Sigmoid colon (tissue), 7 donors: ENCODE data around the gene C1orf232. TPM values are rescaled to one million over a fixed set of nuclear protein-coding genes. Genes with fewer than 3 reads are reported as not detected.
A peak's percentile ranks its signal among the peaks of the same experiment; 100 is the strongest.

Source experiments
- DNase-seq: peaks from one replicate; pipeline ENCODE4 v3.0.0-alpha.2; 2019
- H3K27ac ChIP-seq, 4 donors: fragments of 200-600 bp; sonication (generic); one replicate each; pipeline ENCODE4 v1.5.1; 2016 to 2019; ENCODE audit warnings: mild to moderate bottlenecking in 1 of 4
- H3K27me3 ChIP-seq, 3 donors: fragments of 200-600 bp; sonication (generic); one replicate each; pipeline ENCODE4 v1.5.1; 2019; ENCODE audit warnings: mild to moderate bottlenecking in 1 of 3
- H3K36me3 ChIP-seq, 4 donors: fragments of 200-600 bp; sonication (generic); one replicate each; pipeline ENCODE4 v1.5.1; 2016 to 2019
- H3K4me1 ChIP-seq, 4 donors: fragments of 200-600 bp; sonication (generic); one replicate each; pipeline ENCODE4 v1.5.1; 2017 to 2019
- H3K4me3 ChIP-seq, 4 donors: fragments of 200-600 bp; sonication (generic); one replicate each; pipeline ENCODE4 v1.5.1; 2017 to 2019; ENCODE audit warnings: mild to moderate bottlenecking in 2 of 4, moderate library complexity in 1 of 4
- H3K9me3 ChIP-seq, 4 donors: fragments of 200-600 bp in 3 of 4; sonication (generic) in 3 of 4; one replicate each; pipeline versions ENCODE4 v1.5.1 to v1.6.1; 2013 to 2019
- EP300 ChIP-seq, 4 donors: sonication (generic); formaldehyde crosslinking; IDR thresholded peaks; one replicate each; pipeline ENCODE4 v1.6.1; 2017; ENCODE audit warnings: antibody characterized with exemption in 4 of 4
- POLR2A ChIP-seq, 2 donors: fragments of 450-650 bp; IDR thresholded peaks; one replicate each; pipeline ENCODE4 v1.6.1; 2016; ENCODE audit warnings: antibody characterized with exemption in 2 of 2, mild to moderate bottlenecking in 2 of 2, moderate library complexity in 2 of 2
- POLR2AphosphoS5 ChIP-seq, 4 donors: sonication (generic); formaldehyde crosslinking; IDR thresholded peaks; one replicate each; pipeline ENCODE4 v1.6.1; 2017; ENCODE audit warnings: antibody characterized with exemption in 4 of 4
- WGBS, 2 donors: extraction: QIAGEN DNeasy Blood & Tissue Kit; methylation state at CpG; one replicate each; pipeline ENCODE4 v1.1.7; 2013; 5-methylcytosine and 5-hydroxymethylcytosine counted together
- intact Hi-C: fragments of 100-400 bp; cut with DNase I; formaldehyde crosslinking; loops from one replicate; pipeline ENCODE4 v1.15.1; 2023
- polyA plus RNA-seq, 3 donors: library from polyadenylated mRNA; stranded (reverse); fragments of 200-250 nt; gene quantifications; one replicate each; pipeline ENCODE4 v1.2.3, GENCODE V29; 2013
- total RNA-seq, 4 donors: library from RNA; depleted of rRNA; stranded (reverse); fragments of >200 nt; gene quantifications; one replicate each; pipeline ENCODE4 v1.1.0, GENCODE V29; 2016
- TF ChIP-seq, protein P1 (sequence below), 4 experiments: fragments of 450-650 bp in 3 of 4; fragments of 200-600 bp in 1 of 4; IDR thresholded peaks; one replicate each; pipeline ENCODE4 v1.5.1; 2016 to 2019; ENCODE audit warnings: antibody characterized with exemption in 4 of 4, mild to moderate bottlenecking in 3 of 4, moderate library complexity in 2 of 4
- donor health status: healthy with polysubstance abuse.
- donor health status: Bipolar disorder and iron deficiency.
- donor health status: healthy.

C1orf232 gene
- not detected for total RNA-seq
- not detected for polyA plus RNA-seq

DNA sequence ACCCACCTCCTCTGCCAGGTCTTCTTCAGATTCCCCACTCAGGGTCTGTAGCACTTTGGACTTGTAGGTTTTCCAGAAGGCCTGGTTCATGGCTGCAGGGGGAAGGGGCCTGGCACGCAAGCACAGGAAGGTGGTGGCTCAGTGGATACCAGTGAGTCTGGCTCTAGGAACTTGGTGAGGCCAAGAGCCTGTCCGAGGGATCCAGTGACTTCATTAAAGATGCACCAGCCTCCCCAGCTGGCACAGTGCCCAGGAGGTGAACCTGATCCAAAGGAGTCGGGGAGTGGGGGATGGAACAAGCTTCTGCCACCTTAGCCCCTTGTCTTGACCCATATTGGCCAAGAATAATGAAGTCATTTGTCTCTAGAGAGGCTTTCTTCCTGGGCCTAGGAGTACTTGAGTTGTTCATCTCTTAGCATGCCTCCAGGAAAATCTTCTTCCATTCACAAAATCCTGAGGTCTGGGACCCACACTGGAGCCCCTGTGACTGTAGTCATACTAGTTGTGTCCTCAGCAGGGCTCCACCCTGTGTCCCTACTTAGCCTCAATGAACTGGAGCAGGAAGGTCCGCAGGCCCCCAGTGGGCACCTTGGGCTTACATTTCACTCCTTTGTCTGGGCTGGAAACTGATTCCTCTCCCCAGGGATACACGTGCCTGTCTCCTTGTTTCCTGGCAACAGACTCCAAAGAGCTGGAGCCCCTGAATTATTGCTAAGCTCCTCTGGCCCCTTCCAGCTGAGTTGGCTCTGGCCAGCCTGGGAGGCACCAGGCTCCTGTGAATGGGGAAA, at the start of gene C1orf232:
TSS of gene C1orf232 (minus strand) at position 554 of the 788 bp plus-strand sequence. CDS start at position 90, 464 bp downstream.
- Histone ChIP-seq H3K4me3 (peak within 1 kb of the TSS; percentile 84 to 93 (median 86)), H3K27ac (peak within 1 kb of the TSS; percentile 78 to 85 (median 82)), H3K27me3 (no peaks in the 10 kb centered on the region), H3K9me3 (no peaks in the 10 kb centered on the region), H3K36me3 (peaks cover 0 to 10% (median 0%) of the 10 kb centered on the region in 4 donors), H3K4me1 (peaks cover 0 to 28% (median 23%) of the 10 kb centered on the region in 4 donors)
- WGBS, 2 donors: 60 to 77% methylated on average over 5 of the region's 5 CpGs
- no peak for DNase-seq
- no peak for TF ChIP-seq EP300 (IDR thresholded peaks at IDR 0.05)
- no peak for TF ChIP-seq POLR2A (IDR thresholded peaks at IDR 0.05)
- TF ChIP-seq, protein P1, sequence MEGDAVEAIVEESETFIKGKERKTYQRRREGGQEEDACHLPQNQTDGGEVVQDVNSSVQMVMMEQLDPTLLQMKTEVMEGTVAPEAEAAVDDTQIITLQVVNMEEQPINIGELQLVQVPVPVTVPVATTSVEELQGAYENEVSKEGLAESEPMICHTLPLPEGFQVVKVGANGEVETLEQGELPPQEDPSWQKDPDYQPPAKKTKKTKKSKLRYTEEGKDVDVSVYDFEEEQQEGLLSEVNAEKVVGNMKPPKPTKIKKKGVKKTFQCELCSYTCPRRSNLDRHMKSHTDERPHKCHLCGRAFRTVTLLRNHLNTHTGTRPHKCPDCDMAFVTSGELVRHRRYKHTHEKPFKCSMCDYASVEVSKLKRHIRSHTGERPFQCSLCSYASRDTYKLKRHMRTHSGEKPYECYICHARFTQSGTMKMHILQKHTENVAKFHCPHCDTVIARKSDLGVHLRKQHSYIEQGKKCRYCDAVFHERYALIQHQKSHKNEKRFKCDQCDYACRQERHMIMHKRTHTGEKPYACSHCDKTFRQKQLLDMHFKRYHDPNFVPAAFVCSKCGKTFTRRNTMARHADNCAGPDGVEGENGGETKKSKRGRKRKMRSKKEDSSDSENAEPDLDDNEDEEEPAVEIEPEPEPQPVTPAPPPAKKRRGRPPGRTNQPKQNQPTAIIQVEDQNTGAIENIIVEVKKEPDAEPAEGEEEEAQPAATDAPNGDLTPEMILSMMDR (IDR thresholded peaks at IDR 0.05): no peak
- TF ChIP-seq POLR2AphosphoS5 (IDR thresholded peaks at IDR 0.05): no peak
- intact Hi-C loops: loop anchor here (2.0 to 10.0 kb wide), 4 partner anchors 58 to 156 kb away; partner anchors contain the start of gene PDIK1L

DNA sequence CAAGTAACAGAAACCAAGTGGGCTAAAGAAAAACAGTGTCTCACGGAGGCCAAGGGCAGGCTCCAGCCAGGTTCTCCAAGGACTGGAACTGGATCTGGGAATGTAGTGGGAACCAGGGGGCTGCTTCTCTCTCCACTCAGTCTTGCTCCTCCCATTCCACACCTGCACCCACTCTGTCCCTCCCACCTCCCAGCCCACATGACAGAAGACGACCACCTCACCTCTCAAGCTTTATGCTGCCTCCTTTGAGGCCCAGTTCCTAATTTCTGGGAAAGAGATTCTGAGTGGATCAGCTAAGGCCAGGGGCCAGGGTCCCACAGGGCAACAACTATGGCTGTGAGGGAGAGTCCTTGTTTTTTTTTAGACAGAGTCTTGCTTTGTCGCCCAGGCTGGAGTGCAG, 46.5 kb upstream of the C1orf232 start:
- Histone ChIP-seq H3K27me3 (peaks cover 0 to 3% (median 0%) of the 10 kb centered on the region in 3 donors), H3K36me3 (no peaks in the 10 kb centered on the region), H3K4me3 (no peak overlapping the region), H3K4me1 (no peaks in the 10 kb centered on the region), H3K27ac (no peak overlapping the region), H3K9me3 (no peaks in the 10 kb centered on the region)
- intact Hi-C loops: no loop called here
- DNase-seq: no peak
- WGBS, 2 donors: 52 to 55% methylated on average over 3 of the region's 3 CpGs
- TF ChIP-seq EP300 (IDR thresholded peaks at IDR 0.05) (no peak), POLR2AphosphoS5 (IDR thresholded peaks at IDR 0.05) (no peak), POLR2A (IDR thresholded peaks at IDR 0.05) (no peak)
- TF ChIP-seq, protein P1 (IDR thresholded peaks at IDR 0.05): no peak

DNA sequence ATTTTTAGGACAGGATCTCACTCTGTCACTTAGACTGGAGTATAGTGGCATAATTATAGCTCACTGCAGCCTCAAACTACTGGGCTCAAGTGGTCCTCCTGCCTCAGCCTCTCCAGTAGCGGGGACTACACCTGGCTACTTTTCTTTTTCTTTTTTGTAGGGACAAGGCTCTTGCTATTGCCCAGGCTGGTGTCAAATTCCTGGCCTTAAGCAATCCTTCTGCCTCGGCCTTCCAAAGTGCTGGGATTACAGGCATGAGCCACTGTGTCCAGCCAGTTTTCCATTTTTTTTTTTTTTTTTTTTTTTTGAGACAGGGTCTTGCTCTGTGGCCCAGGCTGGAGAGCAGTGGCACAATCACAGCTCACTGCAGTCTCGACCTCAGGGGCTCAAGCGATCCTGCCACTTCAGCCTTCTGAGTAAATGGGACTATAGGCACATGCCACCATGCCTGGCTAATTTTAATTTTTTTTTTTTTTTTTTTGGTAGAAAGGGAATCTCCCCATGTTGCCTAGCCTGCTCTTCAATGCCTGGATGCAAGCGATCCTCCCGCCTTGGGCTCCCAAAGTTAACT, 44.7 kb upstream of the C1orf232 start:
- no peak overlapping the region for H3K27ac ChIP-seq
- no peaks in the 10 kb centered on the region for H3K27me3 ChIP-seq
- no peak for TF ChIP-seq POLR2A (IDR thresholded peaks at IDR 0.05)
- TF ChIP-seq EP300 (IDR thresholded peaks at IDR 0.05): no peak
- TF ChIP-seq, protein P1 (IDR thresholded peaks at IDR 0.05): no peak
- no peak for TF ChIP-seq POLR2AphosphoS5 (IDR thresholded peaks at IDR 0.05)
- H3K9me3 ChIP-seq: no peaks in the 10 kb centered on the region
- intact Hi-C loops: no loop called here
- no peaks in the 10 kb centered on the region for H3K36me3 ChIP-seq
- 90 to 92% methylated on average over 6 of the region's 6 CpGs for WGBS, 2 donors
- no peak for DNase-seq
- no peaks in the 10 kb centered on the region for H3K4me1 ChIP-seq
- no peak overlapping the region for H3K4me3 ChIP-seq

DNA sequence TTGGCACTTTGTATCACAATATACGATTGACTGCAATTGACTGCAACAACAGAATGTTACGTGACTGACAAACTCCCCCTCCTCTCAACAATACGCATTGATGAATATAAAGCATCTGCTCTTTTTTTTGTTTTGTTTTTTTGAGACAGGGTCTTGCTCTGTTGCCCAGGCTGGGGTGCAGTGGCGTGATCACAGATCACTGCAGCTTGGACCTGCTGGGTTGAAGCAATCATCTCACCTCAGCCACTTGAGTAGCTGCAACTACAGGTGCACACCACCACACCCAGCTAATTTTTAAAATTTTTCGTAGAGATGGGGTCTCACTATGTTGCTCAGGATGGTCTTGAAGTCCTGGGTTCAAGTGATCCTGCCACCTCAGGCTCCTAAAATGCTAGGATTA, 44.0 kb upstream of the C1orf232 start:
- Histone ChIP-seq H3K27me3 (no peaks in the 10 kb centered on the region), H3K36me3 (no peaks in the 10 kb centered on the region), H3K4me1 (no peaks in the 10 kb centered on the region), H3K9me3 (no peaks in the 10 kb centered on the region), H3K4me3 (no peak overlapping the region), H3K27ac (no peak overlapping the region)
- intact Hi-C loops: no loop called here
- 90 to 93% methylated on average over 5 of the region's 5 CpGs for WGBS, 2 donors
- no peak for DNase-seq
- TF ChIP-seq, protein P1 (IDR thresholded peaks at IDR 0.05): no peak
- TF ChIP-seq POLR2AphosphoS5 (IDR thresholded peaks at IDR 0.05): no peak
- no peak for TF ChIP-seq POLR2A (IDR thresholded peaks at IDR 0.05)
- no peak for TF ChIP-seq EP300 (IDR thresholded peaks at IDR 0.05)
